ENCODE measurements around the gene GALNT17. TPM values are rescaled to one million over a fixed set of nuclear protein-coding genes. Genes with fewer than 3 reads are reported as not detected.

Gene GALNT17
- total RNA-seq, 2 experiments from 2014 or later = not detected

DNA sequence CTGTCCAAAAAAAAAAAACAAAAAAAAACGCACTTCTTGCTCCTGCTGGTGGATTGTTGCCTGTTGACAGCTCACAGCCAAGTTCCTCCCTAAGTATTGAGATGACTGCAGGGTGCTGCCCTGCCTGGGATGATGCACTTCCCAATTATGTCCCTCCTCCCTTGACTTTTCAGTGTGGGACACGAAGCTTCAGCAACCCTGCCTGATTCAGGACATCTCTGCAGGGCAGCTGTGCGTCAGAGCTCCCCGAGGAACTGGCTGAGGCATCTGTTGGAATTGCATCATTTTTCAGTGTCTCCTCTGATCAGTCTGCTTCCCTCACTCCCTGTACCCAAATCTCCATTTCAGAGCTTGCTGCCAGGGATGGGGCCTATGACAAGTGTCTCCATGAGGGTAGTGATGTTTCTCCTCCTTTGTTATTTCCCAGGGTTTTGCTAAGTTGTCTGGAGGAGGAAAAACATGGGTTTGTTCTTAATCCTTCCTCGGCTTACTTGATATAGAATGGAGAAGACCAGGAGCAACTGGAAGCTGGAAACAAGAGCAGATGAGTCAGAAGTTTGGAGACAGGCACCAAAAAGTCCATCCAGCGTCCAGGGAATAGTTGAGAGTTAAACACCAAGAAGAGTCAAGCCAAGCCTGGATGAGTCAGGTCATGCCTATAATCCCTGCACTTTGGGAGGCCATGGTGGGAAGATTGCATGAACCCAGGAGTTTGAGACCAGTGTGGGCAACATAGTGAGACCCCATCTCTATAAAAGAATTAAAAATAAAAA, 355.1 kb downstream of the GALNT17 start:
- Mint-ChIP-seq H3K27ac (no peak overlapping the region), H3K36me3 (ENCODE audit: low read depth) (no peaks in the 10 kb centered on the region), H3K27me3 (no peaks in the 10 kb centered on the region), H3K4me3 (no peak overlapping the region), H3K4me1 (ENCODE audit: low read depth) (no peaks in the 10 kb centered on the region), H3K9me3 (peaks cover 3% of the 10 kb centered on the region)
- TF ChIP-seq, protein P1, sequence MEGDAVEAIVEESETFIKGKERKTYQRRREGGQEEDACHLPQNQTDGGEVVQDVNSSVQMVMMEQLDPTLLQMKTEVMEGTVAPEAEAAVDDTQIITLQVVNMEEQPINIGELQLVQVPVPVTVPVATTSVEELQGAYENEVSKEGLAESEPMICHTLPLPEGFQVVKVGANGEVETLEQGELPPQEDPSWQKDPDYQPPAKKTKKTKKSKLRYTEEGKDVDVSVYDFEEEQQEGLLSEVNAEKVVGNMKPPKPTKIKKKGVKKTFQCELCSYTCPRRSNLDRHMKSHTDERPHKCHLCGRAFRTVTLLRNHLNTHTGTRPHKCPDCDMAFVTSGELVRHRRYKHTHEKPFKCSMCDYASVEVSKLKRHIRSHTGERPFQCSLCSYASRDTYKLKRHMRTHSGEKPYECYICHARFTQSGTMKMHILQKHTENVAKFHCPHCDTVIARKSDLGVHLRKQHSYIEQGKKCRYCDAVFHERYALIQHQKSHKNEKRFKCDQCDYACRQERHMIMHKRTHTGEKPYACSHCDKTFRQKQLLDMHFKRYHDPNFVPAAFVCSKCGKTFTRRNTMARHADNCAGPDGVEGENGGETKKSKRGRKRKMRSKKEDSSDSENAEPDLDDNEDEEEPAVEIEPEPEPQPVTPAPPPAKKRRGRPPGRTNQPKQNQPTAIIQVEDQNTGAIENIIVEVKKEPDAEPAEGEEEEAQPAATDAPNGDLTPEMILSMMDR (IDR thresholded peaks at IDR 0.05) = no peak
- Histone ChIP-seq H3K36me3 (ENCODE audit: insufficient read depth, low read length) (no peaks in the 10 kb centered on the region), H3K4me1 (ENCODE audit: insufficient read depth, low read length) (no peaks in the 10 kb centered on the region), H3K9me3 (ENCODE audit: control insufficient read depth in 1 of 2, insufficient read depth in 1 of 2, low read length in 2 of 2) (peaks cover 0 to 10% of the 10 kb centered on the region in 2 experiments), H3K4me3 (ENCODE audit: low read length) (no peak overlapping the region), H3K27me3 (ENCODE audit: control insufficient read depth in 1 of 2, insufficient read depth in 2 of 2, low read length in 2 of 2) (no peaks in the 10 kb centered on the region), H3K27ac (ENCODE audit: low read depth in 1 of 2, low read length in 2 of 2) (no peak overlapping the region)
- ChIA-PET POLR2A (no interaction called here), CTCF (no interaction called here)
- intact Hi-C loops (cut with DNase I, micrococcal nuclease) = no loop called here
- ATAC-seq (ENCODE audit: poor library complexity) = no peak
- no peak for DNase-seq

DNA sequence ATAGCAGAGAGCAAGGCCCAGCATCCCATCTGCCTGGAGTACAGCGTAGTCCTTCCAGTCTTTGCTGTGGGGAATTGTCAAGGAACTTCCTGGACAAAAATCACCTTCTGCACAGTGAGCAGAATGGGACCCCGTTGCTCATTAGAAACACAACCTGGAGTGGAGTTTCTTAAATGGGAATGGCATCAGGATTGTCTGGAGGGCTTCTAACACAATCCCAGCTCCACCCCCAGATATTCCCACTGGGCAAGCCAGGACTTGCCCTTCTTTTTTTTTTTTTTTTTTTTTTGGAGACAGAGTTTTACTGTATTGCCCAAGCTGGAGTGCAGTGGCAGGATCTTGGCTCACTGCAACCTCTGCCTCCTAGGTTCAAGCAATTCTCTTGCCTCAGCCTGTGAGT, 356.4 kb downstream of the GALNT17 start:
- Histone ChIP-seq H3K4me3 (ENCODE audit: low read length) (no peak overlapping the region), H3K36me3 (ENCODE audit: insufficient read depth, low read length) (no peaks in the 10 kb centered on the region), H3K27ac (ENCODE audit: low read depth in 1 of 2, low read length in 2 of 2) (no peak overlapping the region), H3K27me3 (ENCODE audit: control insufficient read depth in 1 of 2, insufficient read depth in 2 of 2, low read length in 2 of 2) (no peaks in the 10 kb centered on the region), H3K4me1 (ENCODE audit: insufficient read depth, low read length) (no peaks in the 10 kb centered on the region), H3K9me3 (ENCODE audit: control insufficient read depth in 1 of 2, insufficient read depth in 1 of 2, low read length in 2 of 2) (peaks cover 0 to 10% of the 10 kb centered on the region in 2 experiments)
- no peak for DNase-seq
- Mint-ChIP-seq H3K36me3 (ENCODE audit: low read depth) (no peaks in the 10 kb centered on the region), H3K27me3 (no peaks in the 10 kb centered on the region), H3K4me3 (no peak overlapping the region), H3K27ac (no peak overlapping the region), H3K9me3 (peaks cover 3% of the 10 kb centered on the region), H3K4me1 (ENCODE audit: low read depth) (no peaks in the 10 kb centered on the region)
- TF ChIP-seq, protein P1 (IDR thresholded peaks at IDR 0.05) = no peak
- ATAC-seq (ENCODE audit: poor library complexity) = no peak
- ChIA-PET POLR2A (no interaction called here), CTCF (no interaction called here)
- intact Hi-C loops (cut with DNase I, micrococcal nuclease) = no loop called here

DNA sequence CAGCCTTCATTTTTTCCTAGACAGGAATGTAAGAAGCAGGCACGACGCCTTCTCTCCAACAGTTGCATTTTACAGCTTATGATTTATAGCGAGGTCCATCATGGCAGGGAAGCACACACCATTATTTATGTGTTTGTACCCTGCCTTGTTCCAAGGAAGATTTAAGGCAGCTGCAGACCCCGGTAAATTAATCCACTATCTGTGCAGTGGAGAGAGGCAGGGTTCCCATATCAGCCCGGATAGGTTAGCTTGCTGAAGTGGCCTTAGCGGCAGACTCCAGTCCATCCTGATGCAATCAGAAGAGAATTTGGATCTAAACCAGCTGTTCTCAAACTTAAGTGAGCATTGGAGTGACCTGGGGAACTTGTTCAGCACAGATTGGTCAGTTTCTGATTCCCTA, 359.4 kb downstream of the GALNT17 start:
- no peak overlapping the region for H3K27ac ChIP-seq (ENCODE audit: low read depth in 1 of 2, low read length in 2 of 2)
- Mint-ChIP-seq H3K36me3 (ENCODE audit: low read depth) (no peaks in the 10 kb centered on the region), H3K4me1 (ENCODE audit: low read depth) (no peaks in the 10 kb centered on the region), H3K4me3 (no peak overlapping the region), H3K27ac (no peak overlapping the region), H3K9me3 (peaks cover 7% of the 10 kb centered on the region), H3K27me3 (no peaks in the 10 kb centered on the region)
- DNase-seq = no peak
- CTCF ChIA-PET = no interaction called here
- no peak for ATAC-seq (ENCODE audit: poor library complexity)
- intact Hi-C loops (cut with DNase I, micrococcal nuclease) = no loop called here
- no peaks in the 10 kb centered on the region for H3K36me3 ChIP-seq (ENCODE audit: insufficient read depth, low read length)
- POLR2A ChIA-PET = no interaction called here
- no peak overlapping the region for H3K4me3 ChIP-seq (ENCODE audit: low read length)
- H3K4me1 ChIP-seq (ENCODE audit: insufficient read depth, low read length) = no peaks in the 10 kb centered on the region
- TF ChIP-seq, protein P1 (IDR thresholded peaks at IDR 0.05) = no peak
- peaks cover 0 to 16% of the 10 kb centered on the region in 2 experiments for H3K9me3 ChIP-seq (ENCODE audit: control insufficient read depth in 1 of 2, insufficient read depth in 1 of 2, low read length in 2 of 2)
- no peaks in the 10 kb centered on the region for H3K27me3 ChIP-seq (ENCODE audit: control insufficient read depth in 1 of 2, insufficient read depth in 2 of 2, low read length in 2 of 2)
